HUES6 (cell line): Measurements from ENCODE around the gene RNF44.
A peak's percentile ranks its signal among the peaks of the same experiment; 100 is the strongest.

Experiments used
- H3K27ac ChIP-seq: 2 replicates; pipeline ENCODE4 v1.7.0; 2013; ENCODE audit warnings: low read depth, mild to moderate bottlenecking, low read length, inconsistent platforms
- H3K27me3 ChIP-seq: 2 replicates; pipeline ENCODE4 v1.6.1; 2013; ENCODE audit warnings: low read length; ENCODE audit not compliant: control insufficient read depth, insufficient read depth
- H3K36me3 ChIP-seq: 2 replicates; pipeline ENCODE4 v1.6.1; 2013; ENCODE audit warnings: low read length; ENCODE audit not compliant: control insufficient read depth, insufficient read depth
- H3K4me1 ChIP-seq: 2 replicates; pipeline ENCODE4 v1.6.1; 2013; ENCODE audit warnings: low read length; ENCODE audit not compliant: control insufficient read depth, insufficient read depth
- H3K4me3 ChIP-seq: 2 replicates; pipeline ENCODE4 v1.5.1; 2013; ENCODE audit warnings: low read depth, low read length
- H3K9ac ChIP-seq: one replicate; pipeline ENCODE4 v1.6.1; 2013; ENCODE audit warnings: mild to moderate bottlenecking, low read length
- H3K9me3 ChIP-seq: 2 replicates; pipeline ENCODE4 v1.6.1; 2013; ENCODE audit warnings: low read depth, low read length; ENCODE audit not compliant: control insufficient read depth, insufficient read depth

RNF44 gene

GRCh38 chr5:176541338-176542134 is 4.3 kb upstream of the RNF44 start:
- H3K27me3 ChIP-seq: no peaks in the 10 kb centered on the region
- H3K27ac ChIP-seq: no peak overlapping the region; the same call in 1 of the 2 replicates
- H3K4me1 ChIP-seq: peaks cover 20% of the 10 kb centered on the region
- H3K36me3 ChIP-seq: no peaks in the 10 kb centered on the region
- no peaks in the 10 kb centered on the region for H3K9me3 ChIP-seq
- H3K9ac ChIP-seq: peak overlapping the region; percentile 41
- H3K4me3 ChIP-seq: peak overlapping the region; percentile 81

DNA sequence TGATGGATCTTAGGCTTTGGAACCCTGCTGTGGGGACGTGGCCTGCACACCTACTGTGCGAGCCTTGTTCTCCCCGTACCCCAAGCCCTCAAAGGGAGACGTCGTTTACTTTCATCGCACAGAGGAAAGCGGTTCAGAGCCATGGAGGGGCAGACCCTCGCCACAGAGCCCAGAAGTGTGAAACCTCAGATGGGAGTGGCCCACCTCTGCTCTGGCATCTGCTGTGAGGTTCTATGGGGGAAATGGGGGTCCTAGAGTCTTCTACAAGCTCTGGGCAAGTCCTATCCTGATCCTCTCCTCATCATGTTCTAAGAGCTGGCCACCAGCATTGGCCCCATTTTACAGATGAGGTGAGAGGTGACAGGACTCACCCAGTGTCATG is 3.7 kb upstream of the RNF44 start:
- H3K27me3 ChIP-seq: no peaks in the 10 kb centered on the region
- no peaks in the 10 kb centered on the region for H3K36me3 ChIP-seq
- peak overlapping the region; percentile 8 for H3K9ac ChIP-seq
- no peaks in the 10 kb centered on the region for H3K9me3 ChIP-seq
- peak overlapping the region; percentile 81; the same call in 1 of the 2 replicates for H3K4me3 ChIP-seq
- H3K4me1 ChIP-seq: peaks cover 20% of the 10 kb centered on the region
- H3K27ac ChIP-seq: no peak overlapping the region

GRCh38 chr5:176540476-176540899 is 3.3 kb upstream of the RNF44 start:
- Histone ChIP-seq H3K27me3 (no peaks in the 10 kb centered on the region), H3K36me3 (peaks cover under 1% of the 10 kb centered on the region; the same call in 1 of the 2 replicates), H3K9ac (no peak overlapping the region), H3K9me3 (no peaks in the 10 kb centered on the region), H3K27ac (no peak overlapping the region), H3K4me1 (peaks cover 22% of the 10 kb centered on the region), H3K4me3 (no peak overlapping the region)

DNA sequence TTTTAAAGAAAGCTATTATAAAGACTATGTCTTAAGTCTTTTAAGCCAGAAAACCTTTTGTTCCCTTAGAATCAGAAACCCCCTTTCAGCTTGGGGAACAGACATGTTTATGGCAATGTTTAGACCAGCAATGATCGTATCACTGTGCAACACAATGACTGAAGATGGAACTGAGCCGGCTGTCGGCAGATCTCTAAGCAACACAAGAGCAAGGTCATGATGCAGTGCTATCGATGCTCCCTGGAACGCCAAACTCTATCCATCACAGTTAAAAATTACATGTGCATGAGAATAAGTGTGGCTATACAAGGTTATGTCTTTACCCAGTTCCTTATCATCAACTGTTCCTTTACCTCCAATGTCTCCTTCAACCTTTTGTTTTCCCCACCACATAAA is 1.8 kb upstream of the RNF44 start:
- peaks cover 37% of the 10 kb centered on the region for H3K4me1 ChIP-seq
- H3K27ac ChIP-seq: no peak overlapping the region

GRCh38 chr5:176538230-176538988 is 1.2 kb upstream of the RNF44 start:
- Histone ChIP-seq H3K36me3 (peaks cover 20% of the 10 kb centered on the region), H3K4me1 (peaks cover 43% of the 10 kb centered on the region), H3K27ac (peak overlapping the region; percentile 24; the same call in 1 of the 2 replicates), H3K9me3 (no peaks in the 10 kb centered on the region), H3K9ac (peak overlapping the region; percentile 21), H3K27me3 (no peaks in the 10 kb centered on the region), H3K4me3 (peak overlapping the region; percentile 96)

More for the DNA sequence above, 1.8 kb upstream of the RNF44 start:
- H3K9ac ChIP-seq: no peak overlapping the region
- no peaks in the 10 kb centered on the region for H3K27me3 ChIP-seq
- H3K4me3 ChIP-seq: no peak overlapping the region
- peaks cover 15% of the 10 kb centered on the region for H3K36me3 ChIP-seq
- H3K9me3 ChIP-seq: no peaks in the 10 kb centered on the region

- Histone ChIP-seq H3K36me3 (peaks cover 27% of the 10 kb centered on the region), H3K9ac (peak overlapping the region; percentile 97), H3K27ac (peak overlapping the region; percentile 99), H3K9me3 (no peaks in the 10 kb centered on the region), H3K27me3 (no peaks in the 10 kb centered on the region), H3K4me3 (peak overlapping the region; percentile 96), H3K4me1 (peaks cover 43% of the 10 kb centered on the region)
These were observed 490 bp upstream of the RNF44 start for GRCh38 chr5:176537554-176538229.

GRCh38 chr5:176536132-176536901 is 885 bp downstream of the RNF44 start:
- Histone ChIP-seq H3K36me3 (peaks cover 36% of the 10 kb centered on the region), H3K9ac (peak overlapping the region; percentile 97), H3K4me3 (peak overlapping the region; percentile 96), H3K27me3 (no peaks in the 10 kb centered on the region), H3K4me1 (peaks cover 35% of the 10 kb centered on the region), H3K27ac (peak overlapping the region; percentile 99), H3K9me3 (no peaks in the 10 kb centered on the region)

DNA sequence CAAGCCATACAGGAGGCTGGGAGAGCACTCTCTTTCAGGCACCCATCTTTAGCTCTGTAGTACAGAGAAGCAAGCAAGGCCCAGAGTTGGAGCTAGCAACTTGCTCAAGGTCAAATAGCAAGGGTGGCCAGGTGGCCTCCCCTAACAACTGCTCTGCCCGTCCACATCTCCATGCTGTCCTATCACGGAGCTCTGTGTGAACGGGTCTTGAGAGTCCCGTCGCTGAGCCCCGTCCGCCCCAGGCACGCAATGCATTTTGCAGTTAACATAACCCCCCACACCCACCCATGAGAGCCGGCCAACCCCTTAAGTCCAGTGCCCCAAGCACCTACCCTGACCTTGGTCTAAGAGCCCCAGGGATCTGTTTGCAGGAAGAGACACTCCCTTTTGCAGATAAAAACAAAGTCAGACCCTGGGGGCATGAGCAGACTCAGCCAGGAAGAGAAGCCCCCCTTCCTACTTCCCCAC is 1.5 kb downstream of the RNF44 start:
- Histone ChIP-seq H3K4me3 (peak overlapping the region; percentile 96), H3K4me1 (peaks cover 29% of the 10 kb centered on the region), H3K9me3 (no peaks in the 10 kb centered on the region), H3K27me3 (no peaks in the 10 kb centered on the region), H3K27ac (peak overlapping the region; percentile 99), H3K36me3 (peaks cover 42% of the 10 kb centered on the region), H3K9ac (peak overlapping the region; percentile 97)

DNA sequence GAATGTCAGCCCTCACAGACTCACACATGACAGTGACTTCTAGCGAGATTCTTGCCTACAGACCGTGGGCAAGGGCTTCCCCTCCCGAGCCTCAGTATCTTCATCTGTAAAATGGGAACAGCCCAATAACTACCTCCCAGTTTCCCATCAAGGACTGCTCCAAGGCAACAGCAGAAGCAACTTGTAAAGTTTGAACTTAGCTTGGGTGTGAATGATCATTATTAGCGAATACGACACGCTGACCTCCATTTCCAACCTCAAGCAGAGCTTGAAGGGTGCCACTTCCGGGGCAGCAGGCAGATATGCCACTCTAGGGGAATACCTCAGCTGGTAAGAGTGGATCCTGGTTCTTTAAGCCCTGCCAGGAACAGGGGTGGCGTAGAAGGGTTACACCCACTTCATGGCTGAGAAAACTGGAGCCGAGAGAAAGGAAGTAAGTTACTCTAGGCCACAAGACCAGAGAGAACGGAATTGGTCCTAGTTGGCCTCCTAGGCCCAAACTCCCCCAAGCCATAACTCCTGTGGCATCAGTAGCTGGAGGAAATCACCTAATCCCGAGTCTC is 2.0 kb downstream of the RNF44 start:
- Histone ChIP-seq H3K27ac (peak overlapping the region; percentile 99), H3K4me1 (peaks cover 24% of the 10 kb centered on the region), H3K4me3 (peak overlapping the region; percentile 96), H3K27me3 (no peaks in the 10 kb centered on the region), H3K36me3 (peaks cover 47% of the 10 kb centered on the region), H3K9ac (peak overlapping the region; percentile 97), H3K9me3 (no peaks in the 10 kb centered on the region)

GRCh38 chr5:176534640-176535039 is 2.6 kb downstream of the RNF44 start:
- H3K27ac ChIP-seq: no peak overlapping the region
- H3K9me3 ChIP-seq: no peaks in the 10 kb centered on the region
- H3K4me1 ChIP-seq: peaks cover 23% of the 10 kb centered on the region
- H3K9ac ChIP-seq: peak overlapping the region; percentile 7
- H3K36me3 ChIP-seq: peaks cover 49% of the 10 kb centered on the region
- peak overlapping the region; percentile 96; the same call in 1 of the 2 replicates for H3K4me3 ChIP-seq
- no peaks in the 10 kb centered on the region for H3K27me3 ChIP-seq
